HepG2 (cell line): ENCODE results near the gene SEMA3B. TPM values are rescaled to one million over a fixed set of nuclear protein-coding genes. Genes with fewer than 3 reads are reported as not detected.

Source experiments
- CBX1 ChIP-seq: IDR thresholded peaks from one replicate; pipeline ENCODE4 v1.6.1; 2016; ENCODE audit warnings: antibody characterized with exemption, low read depth
- CREM ChIP-seq, 2 experiments: sonication (generic) in 1 of 2; formaldehyde crosslinking in 1 of 2; IDR thresholded peaks; 2 replicates each; pipeline versions ENCODE4 v1.4.0 to v1.6.1; 2016 to 2020; ENCODE audit warnings: antibody characterized with exemption in 1 of 2, mild to moderate bottlenecking in 1 of 2, missing genetic modification reagents in 1 of 2
- GATAD1 ChIP-seq: IDR thresholded peaks from 2 replicates; pipeline ENCODE4 v1.6.1; 2016; ENCODE audit warnings: missing genetic modification reagents, missing compliant biosample characterization
- HES4 ChIP-seq: sonication (generic); formaldehyde crosslinking; IDR thresholded peaks from 2 replicates; pipeline ENCODE4 v1.9.0; 2021; ENCODE audit warnings: mild to moderate bottlenecking, missing genetic modification reagents, borderline replicate concordance
- HNF4G ChIP-seq, 2 experiments: sonication (generic) in 1 of 2; formaldehyde crosslinking in 1 of 2; IDR thresholded peaks; 2 replicates each; pipeline versions ENCODE4 v1.4.0 to v1.6.1; 2011 to 2020; ENCODE audit warnings: borderline replicate concordance in 2 of 2, low read depth in 2 of 2, mild to moderate bottlenecking in 2 of 2, low read length in 1 of 2, missing genetic modification reagents in 1 of 2, moderate library complexity in 1 of 2
- HOXA3 ChIP-seq: sonication (generic); formaldehyde crosslinking; IDR thresholded peaks from 2 replicates; pipeline ENCODE4 v1.5.0; 2020; ENCODE audit warnings: missing genetic modification reagents
- IRF2 ChIP-seq: IDR thresholded peaks from 2 replicates; pipeline ENCODE4 v1.6.1; 2018; ENCODE audit warnings: missing genetic modification reagents, missing compliant biosample characterization
- ISX ChIP-seq: sonication (generic); formaldehyde crosslinking; conservative IDR thresholded peaks from 2 replicates; pipeline ENCODE4 v1.5.0; 2020; ENCODE audit warnings: missing genetic modification reagents
- KLF16 ChIP-seq, 2 experiments: sonication (generic) in 1 of 2; formaldehyde crosslinking in 1 of 2; IDR thresholded peaks; 2 replicates each; pipeline versions ENCODE4 v1.6.1 to v1.8.0; 2016 to 2023; ENCODE audit warnings: missing genetic modification reagents in 2 of 2, missing compliant biosample characterization in 1 of 2
- MAF1 ChIP-seq: sonication (generic); formaldehyde crosslinking; IDR thresholded peaks from 2 replicates; pipeline ENCODE4 v1.5.0; 2020; ENCODE audit warnings: missing genetic modification reagents, borderline replicate concordance
- PHF8 ChIP-seq: sonication (generic); formaldehyde crosslinking; IDR thresholded peaks from 2 replicates; pipeline ENCODE4 v1.5.0; 2020; ENCODE audit warnings: missing genetic modification reagents
- POGZ ChIP-seq: sonication (generic); formaldehyde crosslinking; IDR thresholded peaks from 2 replicates; pipeline ENCODE4 v1.4.0; 2020; ENCODE audit warnings: mild to moderate bottlenecking, missing genetic modification reagents
- SRF ChIP-seq: IDR thresholded peaks from 2 replicates; pipeline ENCODE4 v1.6.1; 2011; ENCODE audit warnings: mild to moderate bottlenecking, low read depth, low read length, moderate library complexity
- ZBTB1 ChIP-seq: sonication (generic); formaldehyde crosslinking; IDR thresholded peaks from 2 replicates; pipeline ENCODE4 v1.4.0; 2020; ENCODE audit warnings: missing genetic modification reagents, borderline replicate concordance
- ZFY ChIP-seq: sonication (generic); formaldehyde crosslinking; IDR thresholded peaks from 2 replicates; pipeline ENCODE4 v1.4.0; 2020; ENCODE audit warnings: missing genetic modification reagents
- ZNF124 ChIP-seq: sonication (generic); formaldehyde crosslinking; IDR thresholded peaks from 2 replicates; pipeline ENCODE4 v1.4.0; 2020; ENCODE audit warnings: missing genetic modification reagents
- ZNF510 ChIP-seq: sonication (generic); formaldehyde crosslinking; IDR thresholded peaks from 2 replicates; pipeline ENCODE4 v1.4.0; 2020; ENCODE audit warnings: low read depth, mild to moderate bottlenecking, missing genetic modification reagents
- ZNF615 ChIP-seq: sonication (generic); formaldehyde crosslinking; IDR thresholded peaks from 2 replicates; pipeline ENCODE4 v1.5.0; 2020; ENCODE audit warnings: mild to moderate bottlenecking, missing genetic modification reagents, borderline replicate concordance
- ZNF749 ChIP-seq: sonication (generic); formaldehyde crosslinking; IDR thresholded peaks from 2 replicates; pipeline ENCODE4 v1.8.0; 2022; ENCODE audit warnings: mild to moderate bottlenecking, missing genetic modification reagents, moderate library complexity, borderline replicate concordance
- ZNF775 ChIP-seq: sonication (generic); formaldehyde crosslinking; IDR thresholded peaks from 2 replicates; pipeline ENCODE4 v1.4.0; 2020; ENCODE audit warnings: missing genetic modification reagents, mild to moderate bottlenecking, moderate library complexity, borderline replicate concordance
- polyA plus RNA-seq, 8 experiments: library from polyadenylated mRNA; depleted of rRNA in 3 of 8; stranded (reverse) in 7 of 8; unstranded in 1 of 8; fragments of >200 nt; fragmentation: Illumina TruSeq in 4 of 8; extraction: Trizol in 4 of 8; gene quantifications; 2 replicates each; pipeline versions ENCODE4 v1.2.1 to v1.2.3, GENCODE V29; 2011 to 2016; ENCODE audit warnings: low read depth in 4 of 8, missing spikeins in 1 of 8, mixed read lengths in 1 of 8; ENCODE audit not compliant: insufficient read depth in 1 of 8
- total RNA-seq, 5 experiments: library from RNA; depleted of rRNA; stranded (reverse); fragments of >200 nt; fragmentation: Illumina TruSeq; extraction: Trizol; gene quantifications; 2 replicates each; pipeline ENCODE4 v1.2.3, GENCODE V29; 2016; ENCODE audit warnings: low read depth in 1 of 5
- TF ChIP-seq, protein P1 (sequence below), 2 experiments: sonication (generic) in 1 of 2; formaldehyde crosslinking in 1 of 2; IDR thresholded peaks; 2 replicates each; pipeline versions ENCODE4 v1.4.0 to v1.6.1; 2016 to 2020; ENCODE audit warnings: borderline replicate concordance in 1 of 2, low read depth in 1 of 2, mild to moderate bottlenecking in 1 of 2, missing genetic modification reagents in 1 of 2
- TF ChIP-seq, protein P2 (sequence below): sonication (generic); formaldehyde crosslinking; IDR thresholded peaks from 2 replicates; pipeline ENCODE4 v1.5.0; 2020; ENCODE audit warnings: missing genetic modification reagents

SEMA3B gene
- total and polyA plus RNA-seq, 2 of the 13 experiments (the other 11 are each of a cell fraction or from before 2014, with no cell fraction given), result 93.2 to 158 TPM

DNA sequence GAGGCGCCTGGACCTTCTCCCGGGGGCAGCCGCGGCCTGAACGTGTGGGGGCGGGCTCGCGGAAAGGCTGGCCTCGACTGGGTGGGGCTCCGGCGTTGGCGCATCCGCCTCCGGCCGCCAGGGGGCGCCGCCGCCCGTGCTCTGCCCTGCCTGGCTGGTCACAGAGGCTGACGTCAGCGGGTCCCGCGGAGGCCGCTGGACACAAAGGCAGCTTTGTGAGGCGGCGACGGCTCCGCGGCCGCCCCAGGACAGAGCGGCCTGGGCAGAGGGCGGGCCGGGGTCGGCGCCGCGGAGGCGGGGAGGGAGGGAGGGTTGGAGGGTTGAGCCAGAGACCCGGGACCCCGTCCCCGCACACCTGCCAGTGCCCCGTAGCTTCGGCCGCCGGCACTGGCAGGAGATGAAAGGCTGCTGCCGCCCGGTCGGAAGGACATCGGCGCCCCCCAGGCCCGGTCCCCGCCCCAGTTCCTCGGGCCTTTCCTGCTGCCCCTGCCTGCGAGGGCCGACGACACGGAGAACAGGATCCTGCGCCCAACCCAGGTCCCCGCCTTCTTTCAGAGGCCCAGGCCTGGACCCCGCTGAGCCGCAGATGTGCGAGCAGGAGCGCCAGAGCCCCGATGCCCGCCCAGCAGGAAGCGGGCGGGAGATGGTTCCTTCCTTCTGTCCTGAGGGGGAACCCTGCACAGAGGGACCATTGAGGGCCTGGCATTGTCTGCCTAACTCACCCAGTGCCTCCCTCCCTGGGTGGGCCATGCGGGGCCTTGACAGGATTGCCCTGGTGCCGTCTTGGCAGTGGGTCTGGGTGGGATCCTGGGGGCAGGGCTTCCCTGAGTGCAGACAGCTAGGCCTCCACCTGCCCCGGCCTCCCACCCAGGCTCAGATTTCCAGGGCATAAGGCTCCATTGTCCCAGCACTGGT is 8.7 kb upstream of the SEMA3B start (continued):
- TF ChIP-seq, protein P1, sequence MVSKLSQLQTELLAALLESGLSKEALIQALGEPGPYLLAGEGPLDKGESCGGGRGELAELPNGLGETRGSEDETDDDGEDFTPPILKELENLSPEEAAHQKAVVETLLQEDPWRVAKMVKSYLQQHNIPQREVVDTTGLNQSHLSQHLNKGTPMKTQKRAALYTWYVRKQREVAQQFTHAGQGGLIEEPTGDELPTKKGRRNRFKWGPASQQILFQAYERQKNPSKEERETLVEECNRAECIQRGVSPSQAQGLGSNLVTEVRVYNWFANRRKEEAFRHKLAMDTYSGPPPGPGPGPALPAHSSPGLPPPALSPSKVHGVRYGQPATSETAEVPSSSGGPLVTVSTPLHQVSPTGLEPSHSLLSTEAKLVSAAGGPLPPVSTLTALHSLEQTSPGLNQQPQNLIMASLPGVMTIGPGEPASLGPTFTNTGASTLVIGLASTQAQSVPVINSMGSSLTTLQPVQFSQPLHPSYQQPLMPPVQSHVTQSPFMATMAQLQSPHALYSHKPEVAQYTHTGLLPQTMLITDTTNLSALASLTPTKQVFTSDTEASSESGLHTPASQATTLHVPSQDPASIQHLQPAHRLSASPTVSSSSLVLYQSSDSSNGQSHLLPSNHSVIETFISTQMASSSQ (IDR thresholded peaks at IDR 0.05; ENCODE audit: low read depth), result no peak
- TF ChIP-seq, protein P1 (CRISPR knock-in tag; IDR thresholded peaks at IDR 0.05; ENCODE audit: borderline replicate concordance), result peak; percentile 81; the same call in 1 of the 2 replicates
- TF ChIP-seq ZNF124 (CRISPR knock-in tag), result peak; percentile 15
- TF ChIP-seq HNF4G (IDR thresholded peaks at IDR 0.05; ENCODE audit: borderline replicate concordance, low read depth, low read length), result peak; percentile 40; the same call in 1 of the 2 replicates
- TF ChIP-seq HNF4G (CRISPR knock-in tag; IDR thresholded peaks at IDR 0.05; ENCODE audit: borderline replicate concordance, low read depth), result 0 out of 2 replicates have a peak, but pooled peaks have one; percentile 38
- peak; percentile 46; the same call in 1 of the 2 replicates for TF ChIP-seq IRF2
- no peak for TF ChIP-seq ZNF510 (CRISPR knock-in tag)
- 0 out of 2 replicates have a peak, but pooled peaks have one; percentile 81 for TF ChIP-seq ZNF749 (CRISPR knock-in tag)
- no peak for TF ChIP-seq CREM (IDR thresholded peaks at IDR 0.05)
- TF ChIP-seq CREM (CRISPR knock-in tag; IDR thresholded peaks at IDR 0.05), result no peak
- no peak; the same call in 1 of the 2 replicates for TF ChIP-seq HES4 (CRISPR knock-in tag)
- peak; percentile 97 for TF ChIP-seq ZFY (CRISPR knock-in tag)
- TF ChIP-seq HOXA3 (CRISPR knock-in tag), result peak; percentile 83
- no peak for TF ChIP-seq ZNF775 (CRISPR knock-in tag)
- TF ChIP-seq KLF16 (CRISPR knock-in tag; IDR thresholded peaks at IDR 0.05), result peak in 1 of 2 experiments; percentile 65; a peak in 1 of 4 replicates
- no peak for TF ChIP-seq CBX1
- TF ChIP-seq ZBTB1, result no peak
- TF ChIP-seq GATAD1 (CRISPR knock-in tag), result peak; percentile 60; the same call in 1 of the 2 replicates
- peak; percentile 45; the same call in 1 of the 2 replicates for TF ChIP-seq POGZ (CRISPR knock-in tag)
- TF ChIP-seq ZNF615, result no peak
- no peak for TF ChIP-seq SRF
- TF ChIP-seq, protein P2, sequence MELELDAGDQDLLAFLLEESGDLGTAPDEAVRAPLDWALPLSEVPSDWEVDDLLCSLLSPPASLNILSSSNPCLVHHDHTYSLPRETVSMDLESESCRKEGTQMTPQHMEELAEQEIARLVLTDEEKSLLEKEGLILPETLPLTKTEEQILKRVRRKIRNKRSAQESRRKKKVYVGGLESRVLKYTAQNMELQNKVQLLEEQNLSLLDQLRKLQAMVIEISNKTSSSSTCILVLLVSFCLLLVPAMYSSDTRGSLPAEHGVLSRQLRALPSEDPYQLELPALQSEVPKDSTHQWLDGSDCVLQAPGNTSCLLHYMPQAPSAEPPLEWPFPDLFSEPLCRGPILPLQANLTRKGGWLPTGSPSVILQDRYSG (CRISPR knock-in tag), result no peak; the same call in 1 of the 2 replicates
- no peak for TF ChIP-seq ISX
- peak; percentile 82 for TF ChIP-seq PHF8 (CRISPR knock-in tag)
- TF ChIP-seq MAF1, result 0 out of 2 replicates have a peak, but pooled peaks have one; percentile 27
